Prostate gland (tissue), 2 donors: Measurements from ENCODE around the gene NFKB1.

Experiments
- POLR2A ChIP-seq: fragments of 450-650 bp; IDR thresholded peaks from one replicate; pipeline ENCODE4 v1.6.1; 2016; ENCODE audit warnings: antibody characterized with exemption, mild to moderate bottlenecking
- POLR2AphosphoS5 ChIP-seq: sonication (generic); formaldehyde crosslinking; IDR thresholded peaks from one replicate; pipeline ENCODE4 v1.6.1; 2017; ENCODE audit warnings: antibody characterized with exemption
- TF ChIP-seq, protein P1 (sequence below), 4 experiments: fragments of 200-600 bp in 2 of 4; fragments of 450-650 bp in 2 of 4; sonication (generic) in 2 of 4; IDR thresholded peaks; 1 replicate in 3 of 4; 2 replicates in 1 of 4; pipeline ENCODE4 v1.5.1; 2016 to 2019; ENCODE audit warnings: antibody characterized with exemption in 4 of 4, mild to moderate bottlenecking in 2 of 4, moderate library complexity in 2 of 4

GRCh38 chr4:102580463-102580842 is 79.3 kb downstream of the NFKB1 start:
- TF ChIP-seq, protein P1, sequence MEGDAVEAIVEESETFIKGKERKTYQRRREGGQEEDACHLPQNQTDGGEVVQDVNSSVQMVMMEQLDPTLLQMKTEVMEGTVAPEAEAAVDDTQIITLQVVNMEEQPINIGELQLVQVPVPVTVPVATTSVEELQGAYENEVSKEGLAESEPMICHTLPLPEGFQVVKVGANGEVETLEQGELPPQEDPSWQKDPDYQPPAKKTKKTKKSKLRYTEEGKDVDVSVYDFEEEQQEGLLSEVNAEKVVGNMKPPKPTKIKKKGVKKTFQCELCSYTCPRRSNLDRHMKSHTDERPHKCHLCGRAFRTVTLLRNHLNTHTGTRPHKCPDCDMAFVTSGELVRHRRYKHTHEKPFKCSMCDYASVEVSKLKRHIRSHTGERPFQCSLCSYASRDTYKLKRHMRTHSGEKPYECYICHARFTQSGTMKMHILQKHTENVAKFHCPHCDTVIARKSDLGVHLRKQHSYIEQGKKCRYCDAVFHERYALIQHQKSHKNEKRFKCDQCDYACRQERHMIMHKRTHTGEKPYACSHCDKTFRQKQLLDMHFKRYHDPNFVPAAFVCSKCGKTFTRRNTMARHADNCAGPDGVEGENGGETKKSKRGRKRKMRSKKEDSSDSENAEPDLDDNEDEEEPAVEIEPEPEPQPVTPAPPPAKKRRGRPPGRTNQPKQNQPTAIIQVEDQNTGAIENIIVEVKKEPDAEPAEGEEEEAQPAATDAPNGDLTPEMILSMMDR (IDR thresholded peaks at IDR 0.05), result no peak
- TF ChIP-seq POLR2A (no peak), POLR2AphosphoS5 (no peak)
